Measurements from ENCODE around the gene RIN2. TPM values are rescaled to one million over a fixed set of nuclear protein-coding genes. Genes with fewer than 3 reads are reported as not detected.

Gene RIN2
- total RNA-seq, 1 experiment from 2014 or later, result 1.5 TPM

GRCh38 chr20:19765266-19765665, 7.2 kb downstream of the RIN2 start:
- DNase-seq (ENCODE audit: low read depth, low spot score) (no peak), ATAC-seq (no peak)
- POLR2A ChIA-PET, result no interaction called here
- H3K4me1 ChIP-seq (ENCODE audit: control insufficient read depth in 1 of 2, insufficient read depth in 2 of 2, low read length in 2 of 2), result peaks cover 0 to 8% of the 10 kb centered on the region in 2 experiments; a peak in 2 of 4 replicates
- H3K9me3 ChIP-seq (ENCODE audit: control insufficient read depth in 1 of 2, insufficient read depth in 1 of 2, low read depth in 1 of 2, low read length in 2 of 2), result no peaks in the 10 kb centered on the region
- H3K9ac ChIP-seq (ENCODE audit: low read length), result no peak overlapping the region
- RAD21 ChIA-PET (ENCODE audit: low non-redundant PET in 1 of 2, low total read pairs in 2 of 2, uncharacterized antibody in 2 of 2, unreplicated experiment in 2 of 2), result no interaction called here
- no peak overlapping the region for H3K4me3 ChIP-seq (replicated peaks in 1 of 2; ENCODE audit: low read depth in 1 of 2, low read length in 2 of 2)
- H2AFZ ChIP-seq (ENCODE audit: low read depth, low read length, poor library complexity, severe bottlenecking), result no peak overlapping the region
- CTCF ChIA-PET, result no interaction called here
- H3K4me2 ChIP-seq (ENCODE audit: low read length), result no peak overlapping the region
- no peaks in the 10 kb centered on the region for H3K79me2 ChIP-seq (ENCODE audit: insufficient read depth, low read length)
- TF ChIP-seq, protein P1, sequence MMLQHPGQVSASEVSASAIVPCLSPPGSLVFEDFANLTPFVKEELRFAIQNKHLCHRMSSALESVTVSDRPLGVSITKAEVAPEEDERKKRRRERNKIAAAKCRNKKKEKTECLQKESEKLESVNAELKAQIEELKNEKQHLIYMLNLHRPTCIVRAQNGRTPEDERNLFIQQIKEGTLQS (IDR thresholded peaks at IDR 0.05), result no peak
- TF ChIP-seq CEBPB (IDR thresholded peaks at IDR 0.05; ENCODE audit: low read depth) (no peak), SIN3A (IDR thresholded peaks at IDR 0.05; ENCODE audit: low read depth) (no peak), POLR2A (IDR thresholded peaks at IDR 0.05; ENCODE audit: borderline replicate concordance, extremely low read depth, insufficient read depth, insufficient read length) (no peak), SP1 (IDR thresholded peaks at IDR 0.05; ENCODE audit: low read depth) (no peak), TCF7L2 (IDR thresholded peaks at IDR 0.05; ENCODE audit: borderline replicate concordance, extremely low read depth, insufficient read depth, insufficient read length) (no peak), SRF (IDR thresholded peaks at IDR 0.05; ENCODE audit: low read depth) (no peak), MAX (IDR thresholded peaks at IDR 0.05) (no peak), ZFX (IDR thresholded peaks at IDR 0.05) (no peak), REST (IDR thresholded peaks at IDR 0.05; ENCODE audit: low read depth) (no peak), POLR2AphosphoS5 (IDR thresholded peaks at IDR 0.05; ENCODE audit: low read depth, low read length) (no peak), ZBTB33 (IDR thresholded peaks at IDR 0.05; ENCODE audit: extremely low read depth, insufficient replicate concordance, low read length) (no peak), CBX3 (IDR thresholded peaks at IDR 0.05; ENCODE audit: low read depth) (no peak), JUND (IDR thresholded peaks at IDR 0.05) (no peak), EZH2 (IDR thresholded peaks at IDR 0.05) (no peak), FOSL1 (IDR thresholded peaks at IDR 0.05; ENCODE audit: low read depth) (no peak), RAD21 (IDR thresholded peaks at IDR 0.05; ENCODE audit: low read depth) (no peak), YY1 (IDR thresholded peaks at IDR 0.05; ENCODE audit: extremely low read depth, insufficient replicate concordance, low read depth, low read length) (no peak), ZNF274 (IDR thresholded peaks at IDR 0.05; ENCODE audit: low read depth, low read length) (no peak)
- TF ChIP-seq, protein P2, sequence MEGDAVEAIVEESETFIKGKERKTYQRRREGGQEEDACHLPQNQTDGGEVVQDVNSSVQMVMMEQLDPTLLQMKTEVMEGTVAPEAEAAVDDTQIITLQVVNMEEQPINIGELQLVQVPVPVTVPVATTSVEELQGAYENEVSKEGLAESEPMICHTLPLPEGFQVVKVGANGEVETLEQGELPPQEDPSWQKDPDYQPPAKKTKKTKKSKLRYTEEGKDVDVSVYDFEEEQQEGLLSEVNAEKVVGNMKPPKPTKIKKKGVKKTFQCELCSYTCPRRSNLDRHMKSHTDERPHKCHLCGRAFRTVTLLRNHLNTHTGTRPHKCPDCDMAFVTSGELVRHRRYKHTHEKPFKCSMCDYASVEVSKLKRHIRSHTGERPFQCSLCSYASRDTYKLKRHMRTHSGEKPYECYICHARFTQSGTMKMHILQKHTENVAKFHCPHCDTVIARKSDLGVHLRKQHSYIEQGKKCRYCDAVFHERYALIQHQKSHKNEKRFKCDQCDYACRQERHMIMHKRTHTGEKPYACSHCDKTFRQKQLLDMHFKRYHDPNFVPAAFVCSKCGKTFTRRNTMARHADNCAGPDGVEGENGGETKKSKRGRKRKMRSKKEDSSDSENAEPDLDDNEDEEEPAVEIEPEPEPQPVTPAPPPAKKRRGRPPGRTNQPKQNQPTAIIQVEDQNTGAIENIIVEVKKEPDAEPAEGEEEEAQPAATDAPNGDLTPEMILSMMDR (IDR thresholded peaks at IDR 0.05 in 2 of 3, conservative IDR thresholded peaks at IDR 0.05 in 1 of 3; ENCODE audit: borderline replicate concordance in 1 of 3, insufficient read depth in 1 of 3, low read depth in 2 of 3, low read length in 2 of 3), result no peak
- no peaks in the 10 kb centered on the region for H3K36me3 ChIP-seq (ENCODE audit: control insufficient read depth in 1 of 2, insufficient read depth in 2 of 2, low read length in 2 of 2)
- H4K20me1 ChIP-seq (ENCODE audit: insufficient read depth), result no peaks in the 10 kb centered on the region
- H3K9me2 ChIP-seq (ENCODE audit: insufficient read depth), result no peaks in the 10 kb centered on the region
- intact Hi-C loops (cut with micrococcal nuclease), result no loop called here
- H3K27ac ChIP-seq (ENCODE audit: low read depth, low read length), result no peak overlapping the region
- no peaks in the 10 kb centered on the region for H3K27me3 ChIP-seq (ENCODE audit: insufficient read depth, low read length)
- BruUV-seq (replicated peaks), result no TSS peak

Measured in HCT116 (cell line).